ENCODE data around the gene MMD2.

MMD2 gene

GRCh38 chr7:4880218-4880617 lies 78.8 kb downstream of the MMD2 start:
- H3K4me3 ChIP-seq (replicated peaks in 1 of 2; ENCODE audit: low read depth in 2 of 2, low read length in 2 of 2) = no peak overlapping the region
- no peak for TF ChIP-seq CTCF (IDR thresholded peaks at IDR 0.05; ENCODE audit: low read depth, low read length)
- peak in 1 of 2 donors; percentile 10 for DNase-seq (ENCODE audit: low read depth in 2 of 2)

GRCh38 chr7:4879396-4880081 lies 79.4 kb downstream of the MMD2 start:
- no peak for DNase-seq (ENCODE audit: low read depth in 2 of 2)
- TF ChIP-seq CTCF (IDR thresholded peaks at IDR 0.05; ENCODE audit: low read depth, low read length) = no peak
- H3K4me3 ChIP-seq (replicated peaks in 1 of 2; ENCODE audit: low read depth in 2 of 2, low read length in 2 of 2) = no peak overlapping the region

GRCh38 chr7:4878336-4879335 lies 80.4 kb downstream of the MMD2 start:
- no peak for DNase-seq (ENCODE audit: low read depth in 2 of 2)
- no peak for TF ChIP-seq CTCF (IDR thresholded peaks at IDR 0.05; ENCODE audit: low read depth, low read length)
- H3K4me3 ChIP-seq (replicated peaks in 1 of 2; ENCODE audit: low read depth in 2 of 2, low read length in 2 of 2) = no peak overlapping the region

- TF ChIP-seq CTCF (IDR thresholded peaks at IDR 0.05; ENCODE audit: low read depth, low read length) = no peak
- no peak overlapping the region for H3K4me3 ChIP-seq (replicated peaks in 1 of 2; ENCODE audit: low read depth in 2 of 2, low read length in 2 of 2)
- no peak for DNase-seq (ENCODE audit: low read depth in 2 of 2)
Measured at GRCh38 chr7:4876586-4876985, 82.4 kb downstream of the MMD2 start.

- DNase-seq (ENCODE audit: low read depth in 2 of 2) = no peak
- no peak overlapping the region for H3K4me3 ChIP-seq (replicated peaks in 1 of 2; ENCODE audit: low read depth in 2 of 2, low read length in 2 of 2)
- no peak for TF ChIP-seq CTCF (IDR thresholded peaks at IDR 0.05; ENCODE audit: low read depth, low read length)
Measured at GRCh38 chr7:4875391-4875790, 83.6 kb downstream of the MMD2 start.

GRCh38 chr7:4873071-4873944 lies 85.7 kb downstream of the MMD2 start:
- DNase-seq (ENCODE audit: low read depth in 2 of 2) = no peak

More at GRCh38 chr7:4873071-4873944, 85.7 kb downstream of the MMD2 start:
- H3K4me3 ChIP-seq (replicated peaks in 1 of 2; ENCODE audit: low read depth in 2 of 2, low read length in 2 of 2) = no peak overlapping the region
- no peak for TF ChIP-seq CTCF (IDR thresholded peaks at IDR 0.05; ENCODE audit: low read depth, low read length)
